Activated CD8-positive, alpha-beta T cell treated with anti-CD3 and anti-CD28 coated beads for 36 hours (primary cell): ENCODE results near the gene PLCB2. TPM values are rescaled to one million over a fixed set of nuclear protein-coding genes. Genes with fewer than 3 reads are reported as not detected.

Experiments used
- ATAC-seq: fragments of 200-7000 bp; cut with Tn5 transposase; one replicate; pipeline ENCODE4 v1.10.0; 2021; ENCODE audit warnings: mild to moderate bottlenecking, moderate library complexity
- CTCF ChIA-PET: fragments of 350-600 bp; sonication (Branson Sonifier 250); formaldehyde crosslinking; loops from one replicate; lab custom pipeline; 2021; ENCODE audit warnings: antibody characterized with exemption; lab: Charles Lee
- POLR2A ChIA-PET: fragments of 350-600 bp; sonication (Branson Sonifier 250); formaldehyde crosslinking; loops from one replicate; lab custom pipeline; 2021; ENCODE audit warnings: antibody characterized with exemption; lab: Charles Lee
- DNase-seq: peaks from one replicate; pipeline ENCODE4 v3.0.0-alpha.2; 2020
- H3K27ac Mint-ChIP-seq: one replicate; pipeline ENCODE4 v1.8.0; 2021; ENCODE audit warnings: mild to moderate bottlenecking, mixed read lengths
- H3K27me3 Mint-ChIP-seq: one replicate; pipeline ENCODE4 v1.8.0; 2021; ENCODE audit warnings: mixed read lengths
- H3K36me3 Mint-ChIP-seq: one replicate; pipeline ENCODE4 v1.8.0; 2021; ENCODE audit warnings: low read depth, mixed read lengths
- H3K4me1 Mint-ChIP-seq: one replicate; pipeline ENCODE4 v1.8.0; 2021; ENCODE audit warnings: low read depth, mixed read lengths
- H3K4me3 Mint-ChIP-seq: one replicate; pipeline ENCODE4 v1.8.0; 2021; ENCODE audit warnings: mild to moderate bottlenecking, moderate library complexity, mixed read lengths
- H3K9me3 Mint-ChIP-seq: one replicate; pipeline ENCODE4 v1.8.0; 2021; ENCODE audit warnings: mixed read lengths
- intact Hi-C: fragments of 100-400 bp; cut with micrococcal nuclease; formaldehyde crosslinking; loops from one replicate; pipeline ENCODE4 v1.10.0; 2022
- total RNA-seq, 2 experiments: library from RNA; stranded (reverse); gene quantifications; one replicate each; pipeline ENCODE4 v1.2.3, GENCODE V29; 2021
- TF ChIP-seq, protein P1 (sequence below): fragments of 200-600 bp; IDR thresholded peaks from one replicate; pipeline ENCODE4 v1.8.0; 2022; ENCODE audit warnings: antibody characterized with exemption, mild to moderate bottlenecking

PLCB2 gene
- total RNA-seq, 2 experiments from 2014 or later = 44.6 to 58.8 TPM

DNA sequence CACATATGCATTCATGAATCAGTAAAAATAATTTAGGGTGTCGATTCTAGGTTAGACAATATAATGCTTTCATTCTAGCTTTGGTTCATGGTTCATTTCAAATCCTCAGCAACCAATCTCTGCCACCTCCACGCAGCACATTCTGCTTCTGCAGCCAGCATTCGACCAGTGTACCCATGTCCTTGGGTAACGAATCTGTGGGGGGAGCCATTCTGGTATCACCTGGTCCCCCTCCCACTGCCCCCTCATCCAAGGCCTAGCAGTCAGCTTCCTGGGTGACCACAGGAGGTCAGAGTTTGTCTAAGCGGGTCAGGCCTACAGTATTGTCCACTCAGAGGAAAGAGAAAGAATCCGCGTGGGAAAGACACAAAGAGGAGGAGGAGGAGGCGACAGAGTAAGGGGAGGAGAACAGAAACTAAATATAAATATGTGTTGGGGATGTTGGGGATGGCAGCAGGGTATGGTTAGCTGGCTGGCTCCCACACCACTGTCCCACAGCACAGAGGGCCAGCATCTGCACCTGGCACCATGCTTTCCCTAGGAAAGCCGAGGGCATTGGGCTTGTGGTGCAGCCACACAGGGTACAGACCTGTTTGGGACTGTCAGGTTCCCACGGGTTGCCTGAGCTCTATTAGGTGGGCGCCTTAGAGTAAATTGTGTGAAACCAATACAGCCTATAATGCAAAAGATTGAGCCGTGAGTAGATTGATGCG is 56.8 kb downstream of the PLCB2 start:
- no peak overlapping the region for H3K4me3 Mint-ChIP-seq
- peaks cover 3% of the 10 kb centered on the region for H3K4me1 Mint-ChIP-seq
- POLR2A ChIA-PET = interaction anchor here (1.1 kb wide), 1 partner anchor 10 kb away, joined by 3 read pairs; no protein-coding TSS in a partner anchor
- no peaks in the 10 kb centered on the region for H3K36me3 Mint-ChIP-seq
- H3K27ac Mint-ChIP-seq = no peak overlapping the region
- peaks cover 36% of the 10 kb centered on the region for H3K27me3 Mint-ChIP-seq
- no peak for ATAC-seq
- CTCF ChIA-PET = interaction anchor here (0.8 to 7.5 kb wide), 4 partner anchors 22 to 205 kb away, joined by 3 to 42 read pairs (median 3); no protein-coding TSS in a partner anchor
- intact Hi-C loops = no loop called here
- DNase-seq = no peak
- TF ChIP-seq, protein P1, sequence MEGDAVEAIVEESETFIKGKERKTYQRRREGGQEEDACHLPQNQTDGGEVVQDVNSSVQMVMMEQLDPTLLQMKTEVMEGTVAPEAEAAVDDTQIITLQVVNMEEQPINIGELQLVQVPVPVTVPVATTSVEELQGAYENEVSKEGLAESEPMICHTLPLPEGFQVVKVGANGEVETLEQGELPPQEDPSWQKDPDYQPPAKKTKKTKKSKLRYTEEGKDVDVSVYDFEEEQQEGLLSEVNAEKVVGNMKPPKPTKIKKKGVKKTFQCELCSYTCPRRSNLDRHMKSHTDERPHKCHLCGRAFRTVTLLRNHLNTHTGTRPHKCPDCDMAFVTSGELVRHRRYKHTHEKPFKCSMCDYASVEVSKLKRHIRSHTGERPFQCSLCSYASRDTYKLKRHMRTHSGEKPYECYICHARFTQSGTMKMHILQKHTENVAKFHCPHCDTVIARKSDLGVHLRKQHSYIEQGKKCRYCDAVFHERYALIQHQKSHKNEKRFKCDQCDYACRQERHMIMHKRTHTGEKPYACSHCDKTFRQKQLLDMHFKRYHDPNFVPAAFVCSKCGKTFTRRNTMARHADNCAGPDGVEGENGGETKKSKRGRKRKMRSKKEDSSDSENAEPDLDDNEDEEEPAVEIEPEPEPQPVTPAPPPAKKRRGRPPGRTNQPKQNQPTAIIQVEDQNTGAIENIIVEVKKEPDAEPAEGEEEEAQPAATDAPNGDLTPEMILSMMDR = no peak
- H3K9me3 Mint-ChIP-seq = no peaks in the 10 kb centered on the region

DNA sequence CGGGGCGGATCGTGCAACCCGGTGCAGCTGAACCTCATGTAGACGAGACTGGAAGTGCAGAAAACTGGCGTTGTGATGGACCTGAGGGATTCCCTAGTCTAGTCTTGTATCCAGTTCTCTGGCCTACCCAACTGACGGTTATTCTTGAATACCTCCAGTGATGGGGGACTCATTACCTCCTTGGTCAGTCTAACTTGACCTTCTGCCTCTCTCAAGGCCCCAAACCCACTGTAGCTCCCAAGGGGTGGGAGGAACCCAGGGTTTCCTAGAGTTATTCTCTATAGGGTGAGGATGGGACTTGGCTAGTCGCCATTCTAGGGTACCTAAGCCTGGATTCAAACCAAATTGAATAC is 57.5 kb downstream of the PLCB2 start:
- Mint-ChIP-seq H3K4me3 (no peak overlapping the region), H3K36me3 (no peaks in the 10 kb centered on the region)
- CTCF ChIA-PET = interaction anchor here (0.8 to 7.5 kb wide), 3 partner anchors 22 to 59 kb away, joined by 3 to 42 read pairs (median 3); no protein-coding TSS in a partner anchor

DNA sequence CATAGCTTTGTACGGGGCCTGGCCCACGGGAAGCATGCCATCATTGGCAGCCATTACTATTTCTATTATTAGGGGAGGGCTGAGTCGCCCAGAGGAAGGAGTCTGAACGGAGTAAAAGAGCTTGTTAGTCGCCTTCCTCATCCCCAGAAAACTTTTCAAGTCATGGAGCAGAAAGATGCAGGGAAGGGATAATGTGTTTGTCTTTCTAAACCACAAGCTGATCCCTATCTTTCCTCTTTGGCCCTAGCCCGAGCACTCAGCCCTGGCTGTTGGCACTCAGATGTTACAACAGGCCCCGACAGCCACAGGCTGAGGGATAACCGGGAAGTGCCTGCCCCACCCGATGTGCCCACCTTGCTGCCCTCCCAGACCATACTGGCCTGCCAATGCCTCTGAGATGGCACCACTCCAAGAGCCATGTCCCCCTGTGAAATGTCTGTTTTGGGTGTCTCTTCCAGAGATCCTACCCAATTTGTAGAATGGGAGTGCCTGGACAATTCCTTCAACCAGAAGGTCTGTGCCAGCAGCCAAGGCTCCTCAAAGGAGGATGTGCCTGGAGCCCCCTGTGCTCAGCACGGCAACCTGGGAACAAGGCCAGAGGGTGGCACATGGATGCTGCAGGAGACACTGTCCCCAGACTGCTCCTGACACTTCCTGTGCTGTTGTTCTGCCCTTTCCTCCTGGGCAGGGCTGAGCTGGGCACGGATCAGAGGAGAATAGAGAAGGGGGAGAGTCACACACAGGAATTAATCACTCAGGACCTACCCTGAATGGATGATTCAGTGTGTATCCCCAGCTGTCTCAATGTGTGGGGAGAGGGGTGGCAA is 58.0 kb downstream of the PLCB2 start:
- Mint-ChIP-seq H3K9me3 (no peaks in the 10 kb centered on the region), H3K4me1 (peaks cover 3% of the 10 kb centered on the region), H3K36me3 (no peaks in the 10 kb centered on the region), H3K27me3 (peaks cover 29% of the 10 kb centered on the region), H3K4me3 (no peak overlapping the region), H3K27ac (no peak overlapping the region)
- CTCF ChIA-PET = interaction anchor here (0.7 to 7.5 kb wide), 4 partner anchors 12 to 88 kb away, joined by 3 to 42 read pairs (median 3); no protein-coding TSS in a partner anchor
- TF ChIP-seq, protein P1 = no peak
- ATAC-seq (no peak), DNase-seq (no peak)
- intact Hi-C loops = no loop called here
- POLR2A ChIA-PET = no interaction called here

More for the DNA sequence above, 57.5 kb downstream of the PLCB2 start:
- Mint-ChIP-seq H3K9me3 (no peaks in the 10 kb centered on the region), H3K27me3 (peaks cover 34% of the 10 kb centered on the region), H3K27ac (no peak overlapping the region), H3K4me1 (peaks cover 3% of the 10 kb centered on the region)
- ATAC-seq (no peak), DNase-seq (no peak)
- TF ChIP-seq, protein P1 = no peak
- POLR2A ChIA-PET = interaction anchor here (1.1 kb wide), 1 partner anchor 11 kb away, joined by 3 read pairs; no protein-coding TSS in a partner anchor
- intact Hi-C loops = no loop called here

DNA sequence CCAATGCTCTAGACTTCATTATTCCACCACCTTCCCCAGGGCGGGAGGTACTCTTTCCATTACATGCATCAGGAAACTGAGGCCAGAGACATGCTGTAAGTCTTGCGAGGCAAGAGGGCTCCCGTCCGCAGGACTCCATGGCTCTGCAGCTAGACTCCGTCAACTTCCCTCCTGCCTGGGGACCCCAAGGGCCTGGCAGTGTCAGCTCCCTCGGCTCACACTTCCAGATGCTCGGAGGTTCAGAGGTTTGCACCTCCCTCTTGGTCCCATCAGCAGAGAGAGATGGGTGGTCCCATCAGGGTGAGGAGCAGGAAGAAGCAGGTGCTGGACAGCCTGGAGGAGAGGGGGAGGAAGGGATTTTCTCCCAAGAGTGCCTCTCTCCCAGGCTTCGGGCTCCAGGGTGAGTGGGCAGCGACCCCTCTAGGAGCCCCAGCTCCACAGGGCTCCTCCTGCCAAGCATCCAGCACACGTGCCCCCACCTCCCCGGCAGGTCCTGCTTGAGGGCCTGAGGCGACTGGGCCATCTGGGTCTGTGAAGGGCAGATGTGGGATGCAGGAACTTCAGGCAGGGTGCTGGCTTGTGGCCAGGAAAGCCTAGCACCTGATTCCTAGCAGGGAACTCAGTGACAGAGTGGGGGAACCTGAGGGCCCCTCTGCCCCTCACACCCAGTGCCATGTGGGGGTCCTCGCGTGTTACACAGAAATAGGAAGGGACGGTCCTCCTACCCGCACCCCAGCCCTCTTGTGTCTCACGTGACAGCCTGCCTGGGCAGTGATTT is 59.5 kb downstream of the PLCB2 start:
- CTCF ChIA-PET = interaction anchor here (0.8 to 1.4 kb wide), 3 partner anchors 31 to 268 kb away, joined by 3 to 6 read pairs (median 3); no protein-coding TSS in a partner anchor
- intact Hi-C loops = no loop called here

More for the DNA sequence above, 59.5 kb downstream of the PLCB2 start:
- H3K4me3 Mint-ChIP-seq = no peak overlapping the region
- POLR2A ChIA-PET = interaction anchor here (1.0 kb wide), 1 partner anchor 9 kb away, joined by 3 read pairs; the partner anchor contains the start of gene PAK6
- TF ChIP-seq, protein P1 = no peak
- ATAC-seq (no peak), DNase-seq (no peak)
- peaks cover 16% of the 10 kb centered on the region for H3K27me3 Mint-ChIP-seq
- H3K27ac Mint-ChIP-seq = no peak overlapping the region
- H3K36me3 Mint-ChIP-seq = no peaks in the 10 kb centered on the region
- no peaks in the 10 kb centered on the region for H3K9me3 Mint-ChIP-seq
- no peaks in the 10 kb centered on the region for H3K4me1 Mint-ChIP-seq
